ENCODE results near the gene S1PR1.

GRCh38 chr1:101265684-101266083 is 28.9 kb downstream of the S1PR1 start:
- no peak for TF ChIP-seq CTCF (IDR thresholded peaks at IDR 0.05)
- TF ChIP-seq POLR2A (IDR thresholded peaks at IDR 0.05) = no peak
